WTC11 (cell line): Measurements from ENCODE around the gene SAG.

Experiments used
- GABPB1 ChIP-seq: sonication (generic); formaldehyde crosslinking; IDR thresholded peaks from 2 replicates; pipeline ENCODE4 v1.8.1; 2023; ENCODE audit warnings: mild to moderate bottlenecking, missing genetic modification reagents
- TCF7 ChIP-seq: sonication (generic); formaldehyde crosslinking; IDR thresholded peaks from 2 replicates; pipeline ENCODE4 v1.8.0; 2022; ENCODE audit warnings: mild to moderate bottlenecking, low read depth, missing genetic modification reagents, moderate library complexity
- TP53 ChIP-seq: sonication (generic); formaldehyde crosslinking; IDR thresholded peaks from 2 replicates; pipeline ENCODE4 v1.8.1; 2023; ENCODE audit warnings: mild to moderate bottlenecking, missing genetic modification reagents
- TF ChIP-seq, protein P1 (sequence below): fragments of 200-600 bp; IDR thresholded peaks from 2 replicates; pipeline ENCODE4 v1.8.0; 2022; ENCODE audit warnings: antibody characterized with exemption
- TF ChIP-seq, protein P2 (sequence below): sonication (generic); formaldehyde crosslinking; IDR thresholded peaks from 2 replicates; pipeline ENCODE4 v1.8.1; 2023; ENCODE audit warnings: mild to moderate bottlenecking, missing genetic modification reagents, moderate library complexity

DNA sequence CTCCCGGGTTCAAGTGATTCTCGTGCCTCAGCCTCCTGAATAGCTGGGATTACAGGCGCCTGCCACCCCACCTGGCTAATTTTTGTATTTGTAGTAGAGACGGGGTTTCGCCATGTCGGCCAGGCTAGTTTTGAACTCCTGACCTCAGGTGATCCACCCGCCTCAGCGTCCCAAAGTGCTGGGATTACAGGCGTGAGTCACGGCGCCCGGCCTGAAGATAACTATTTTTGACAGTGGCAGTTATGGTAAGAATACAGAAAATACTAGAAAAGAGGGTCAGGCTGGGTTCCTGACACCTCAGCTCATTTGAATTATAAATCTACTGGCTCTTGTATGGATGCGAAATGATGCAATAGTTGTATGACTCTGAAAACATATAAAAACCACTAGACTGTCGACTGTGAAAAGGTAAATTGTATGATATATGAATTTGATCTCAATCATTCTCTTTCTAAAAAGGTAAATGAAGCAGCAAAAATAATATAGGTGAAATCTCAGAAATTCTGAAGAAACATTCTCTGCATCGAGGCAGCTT is 35.6 kb downstream of the SAG start:
- TF ChIP-seq, protein P1, sequence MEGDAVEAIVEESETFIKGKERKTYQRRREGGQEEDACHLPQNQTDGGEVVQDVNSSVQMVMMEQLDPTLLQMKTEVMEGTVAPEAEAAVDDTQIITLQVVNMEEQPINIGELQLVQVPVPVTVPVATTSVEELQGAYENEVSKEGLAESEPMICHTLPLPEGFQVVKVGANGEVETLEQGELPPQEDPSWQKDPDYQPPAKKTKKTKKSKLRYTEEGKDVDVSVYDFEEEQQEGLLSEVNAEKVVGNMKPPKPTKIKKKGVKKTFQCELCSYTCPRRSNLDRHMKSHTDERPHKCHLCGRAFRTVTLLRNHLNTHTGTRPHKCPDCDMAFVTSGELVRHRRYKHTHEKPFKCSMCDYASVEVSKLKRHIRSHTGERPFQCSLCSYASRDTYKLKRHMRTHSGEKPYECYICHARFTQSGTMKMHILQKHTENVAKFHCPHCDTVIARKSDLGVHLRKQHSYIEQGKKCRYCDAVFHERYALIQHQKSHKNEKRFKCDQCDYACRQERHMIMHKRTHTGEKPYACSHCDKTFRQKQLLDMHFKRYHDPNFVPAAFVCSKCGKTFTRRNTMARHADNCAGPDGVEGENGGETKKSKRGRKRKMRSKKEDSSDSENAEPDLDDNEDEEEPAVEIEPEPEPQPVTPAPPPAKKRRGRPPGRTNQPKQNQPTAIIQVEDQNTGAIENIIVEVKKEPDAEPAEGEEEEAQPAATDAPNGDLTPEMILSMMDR, result no peak
- no peak for TF ChIP-seq GABPB1 (CRISPR knock-in tag)
- no peak for TF ChIP-seq TP53
- no peak for TF ChIP-seq TCF7 (CRISPR knock-in tag)
- TF ChIP-seq, protein P2, sequence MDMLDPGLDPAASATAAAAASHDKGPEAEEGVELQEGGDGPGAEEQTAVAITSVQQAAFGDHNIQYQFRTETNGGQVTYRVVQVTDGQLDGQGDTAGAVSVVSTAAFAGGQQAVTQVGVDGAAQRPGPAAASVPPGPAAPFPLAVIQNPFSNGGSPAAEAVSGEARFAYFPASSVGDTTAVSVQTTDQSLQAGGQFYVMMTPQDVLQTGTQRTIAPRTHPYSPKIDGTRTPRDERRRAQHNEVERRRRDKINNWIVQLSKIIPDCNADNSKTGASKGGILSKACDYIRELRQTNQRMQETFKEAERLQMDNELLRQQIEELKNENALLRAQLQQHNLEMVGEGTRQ (CRISPR knock-in tag), result no peak
